HG03432 (cell line): ENCODE results near the gene OSBPL2.

Experiments used
- ATAC-seq: cut with Tn5 transposase; IDR thresholded peaks from one replicate; pipeline ENCODE4 v1.9.1; 2021; ENCODE audit warnings: mild to moderate bottlenecking, moderate library complexity; ENCODE audit not compliant: unreplicated experiment

OSBPL2 gene

DNA sequence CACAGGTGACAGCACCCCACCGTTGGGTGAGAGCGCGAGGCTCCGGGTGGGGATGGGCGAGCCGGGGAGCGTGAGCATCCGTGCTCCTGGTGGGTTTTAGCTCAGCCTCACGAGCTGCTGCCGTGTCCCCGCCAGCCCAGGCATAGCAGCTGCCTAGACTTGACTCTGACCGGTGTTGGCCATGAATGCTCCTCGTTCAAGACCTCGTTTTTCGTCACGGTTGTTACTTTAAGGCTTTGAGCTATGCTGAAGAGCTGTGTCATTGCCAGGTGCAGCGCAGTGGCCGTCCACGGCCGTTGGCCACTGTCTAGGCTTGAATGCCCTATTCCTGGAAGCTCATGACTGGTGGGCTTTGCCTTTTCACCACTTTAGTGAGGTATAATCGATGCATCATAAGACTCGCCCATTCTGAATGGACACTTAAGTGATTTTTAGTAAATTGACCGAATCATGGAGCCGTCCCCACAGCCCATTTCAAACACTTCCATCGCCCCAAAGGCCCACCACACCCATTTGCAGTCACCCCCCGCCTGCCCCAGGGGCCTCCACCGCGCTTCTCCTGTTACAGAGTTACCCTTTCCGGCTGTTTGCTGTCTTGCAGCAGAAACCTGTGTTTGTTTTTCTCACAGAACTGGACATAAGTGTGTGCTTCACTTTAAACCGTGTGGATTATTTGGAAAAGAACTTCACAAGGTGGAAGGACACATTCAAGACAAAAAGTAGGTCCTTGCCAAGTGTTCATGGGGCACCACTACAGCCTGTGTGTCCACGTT lies 43.0 kb downstream of the OSBPL2 start:
- ATAC-seq, result no peak

DNA sequence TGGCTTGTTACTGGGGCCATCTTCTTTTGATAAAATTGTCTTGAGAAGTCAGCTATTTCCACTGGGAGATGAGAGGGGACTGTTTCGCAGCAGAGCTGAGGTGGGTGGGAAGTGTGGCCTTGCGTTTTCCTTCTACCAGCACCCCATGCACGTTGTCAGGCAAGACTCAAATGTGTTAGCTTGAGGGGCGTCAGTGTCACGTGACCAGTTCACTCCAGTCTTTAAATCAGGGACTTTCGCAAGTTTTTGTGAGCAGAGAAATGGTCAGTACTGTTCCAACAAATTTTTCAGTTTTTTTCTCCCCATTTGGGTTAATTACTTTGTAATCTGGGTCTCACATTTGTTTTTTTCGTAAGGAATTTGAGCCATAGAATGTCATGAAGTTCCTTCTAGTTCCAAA lies 43.8 kb downstream of the OSBPL2 start:
- no peak for ATAC-seq

DNA sequence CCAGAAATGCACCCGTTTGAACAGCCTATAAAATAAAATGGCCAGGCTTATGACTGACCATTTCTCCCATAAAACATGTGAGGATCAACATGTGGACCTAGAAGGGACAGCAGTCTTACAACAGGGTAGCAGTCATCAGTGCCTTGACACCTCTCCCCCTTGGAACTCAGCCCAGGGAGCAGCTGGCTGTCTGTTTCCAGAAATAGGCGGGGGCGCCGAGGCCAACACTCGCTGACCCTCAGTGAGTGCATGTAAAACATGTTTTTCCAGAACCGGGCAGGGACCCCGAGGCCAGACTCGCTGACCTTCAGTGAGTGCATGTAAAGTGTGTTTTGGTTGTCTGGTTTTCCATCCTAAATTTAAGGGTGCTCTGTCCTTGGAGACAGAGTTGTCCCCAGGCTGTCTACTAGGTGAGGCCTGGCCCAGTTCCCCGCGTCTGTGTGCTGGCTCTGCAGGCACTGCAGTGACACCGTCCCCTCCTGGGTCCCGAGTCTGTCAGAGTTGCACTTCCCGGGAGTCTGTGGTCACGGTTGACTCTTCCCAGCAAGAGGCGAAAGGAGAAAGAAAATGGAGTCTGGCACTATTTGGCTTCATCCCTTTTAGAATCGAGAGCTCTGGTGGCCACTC lies 44.7 kb downstream of the OSBPL2 start:
- no peak for ATAC-seq

DNA sequence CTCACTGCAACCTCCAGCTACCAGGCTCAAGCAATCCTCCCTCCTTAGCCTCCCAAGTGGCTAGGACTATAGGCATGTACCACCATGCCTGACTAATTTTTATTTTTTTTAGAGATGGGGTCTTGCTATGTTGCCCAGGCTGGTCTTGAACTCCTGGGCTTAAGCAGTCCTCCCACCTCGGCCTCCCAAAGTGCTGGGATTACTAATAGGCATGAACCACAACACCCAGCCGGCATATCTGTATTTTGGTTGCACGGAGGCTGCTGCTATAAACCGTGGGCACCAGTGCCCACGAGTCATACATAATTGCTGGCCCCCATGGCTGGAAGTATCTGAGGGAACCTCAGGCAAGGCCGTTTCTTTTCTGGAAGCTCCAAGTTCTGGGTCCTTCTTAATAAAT lies 46.1 kb downstream of the OSBPL2 start:
- no peak for ATAC-seq

DNA sequence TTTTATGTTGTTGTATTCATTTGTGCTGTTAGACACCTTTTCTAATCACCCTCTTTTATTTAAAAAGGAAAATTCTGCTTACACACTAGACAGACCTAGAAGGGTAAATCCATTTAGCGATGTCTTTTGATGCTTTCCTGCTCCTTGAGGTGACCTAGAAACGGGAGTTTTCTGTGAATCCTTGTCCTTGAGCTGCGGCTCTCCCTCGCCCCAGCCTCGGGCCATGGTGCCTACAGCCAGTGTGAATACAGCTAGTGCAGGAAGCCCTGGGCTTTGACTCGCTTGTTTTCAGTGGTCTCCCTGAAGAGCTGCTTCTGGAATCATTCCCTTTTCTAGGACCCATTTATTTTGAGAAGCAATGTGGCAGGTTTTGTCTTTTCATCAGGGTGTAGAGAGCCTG lies 46.8 kb downstream of the OSBPL2 start:
- ATAC-seq, result no peak

DNA sequence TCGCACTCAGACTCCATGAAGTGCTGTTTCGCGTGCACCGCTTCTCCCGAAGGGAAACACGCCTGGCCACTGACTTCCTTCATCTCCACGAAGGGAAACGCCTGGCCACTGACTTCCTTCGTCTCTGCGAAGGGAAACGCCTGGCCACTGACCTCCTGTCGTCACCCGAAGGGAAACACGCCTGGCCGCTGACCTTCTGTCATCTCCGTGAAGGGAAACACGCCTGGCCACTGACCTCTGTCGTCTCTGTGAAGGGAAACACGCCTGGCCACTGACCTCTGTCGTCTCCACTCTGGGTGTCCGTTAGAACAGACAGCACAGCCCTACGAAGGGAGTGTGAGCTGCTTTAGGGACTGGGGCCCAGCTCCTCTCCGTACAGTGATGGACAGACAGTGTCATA lies 47.4 kb downstream of the OSBPL2 start:
- no peak for ATAC-seq

DNA sequence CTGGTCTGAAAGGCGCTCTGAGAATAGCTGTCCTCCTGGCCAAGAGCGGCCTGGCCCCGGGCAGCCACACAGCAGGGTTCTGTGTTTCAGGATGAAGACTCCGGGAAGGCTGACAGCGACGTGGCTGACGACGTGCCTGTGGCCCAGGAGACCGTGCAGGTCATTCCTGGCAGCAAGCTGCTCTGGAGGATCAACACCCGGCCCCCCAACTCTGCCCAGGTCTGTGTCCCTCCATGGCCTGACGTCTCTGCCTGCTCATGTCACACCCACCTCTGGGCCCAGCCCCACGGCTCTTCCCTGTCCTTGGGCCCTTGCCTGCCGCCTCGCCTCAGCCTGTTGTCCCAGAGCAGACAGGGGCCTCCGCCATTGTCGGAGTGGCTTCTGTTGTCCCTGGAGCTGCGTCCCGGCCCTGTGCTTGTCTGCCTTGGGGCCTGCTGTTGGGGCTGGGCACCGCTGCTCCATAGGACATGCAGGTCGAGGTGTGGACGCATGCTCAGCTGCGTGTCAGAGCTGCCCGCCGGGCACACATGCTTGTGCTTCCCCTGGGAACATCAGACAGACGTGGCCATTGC lies 48.3 kb downstream of the OSBPL2 start:
- ATAC-seq, result no peak

DNA sequence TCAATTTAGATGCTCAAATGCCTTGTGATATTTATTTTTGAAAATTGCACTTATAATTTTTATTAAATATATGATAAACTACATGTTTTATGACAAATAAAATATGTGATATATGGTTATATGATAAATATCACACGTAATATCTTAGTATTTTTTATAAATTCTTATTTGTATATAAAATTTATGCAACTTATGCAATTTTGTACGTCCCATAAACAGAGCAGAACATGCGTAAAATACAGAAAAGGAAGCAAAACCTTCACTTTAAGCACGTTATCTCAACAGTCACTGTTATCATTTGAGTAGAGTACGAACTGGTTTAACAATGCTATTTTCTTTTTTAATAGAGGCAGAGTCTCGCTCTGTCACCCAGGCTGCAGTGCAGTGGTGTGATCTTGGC lies 48.8 kb downstream of the OSBPL2 start:
- no peak for ATAC-seq

DNA sequence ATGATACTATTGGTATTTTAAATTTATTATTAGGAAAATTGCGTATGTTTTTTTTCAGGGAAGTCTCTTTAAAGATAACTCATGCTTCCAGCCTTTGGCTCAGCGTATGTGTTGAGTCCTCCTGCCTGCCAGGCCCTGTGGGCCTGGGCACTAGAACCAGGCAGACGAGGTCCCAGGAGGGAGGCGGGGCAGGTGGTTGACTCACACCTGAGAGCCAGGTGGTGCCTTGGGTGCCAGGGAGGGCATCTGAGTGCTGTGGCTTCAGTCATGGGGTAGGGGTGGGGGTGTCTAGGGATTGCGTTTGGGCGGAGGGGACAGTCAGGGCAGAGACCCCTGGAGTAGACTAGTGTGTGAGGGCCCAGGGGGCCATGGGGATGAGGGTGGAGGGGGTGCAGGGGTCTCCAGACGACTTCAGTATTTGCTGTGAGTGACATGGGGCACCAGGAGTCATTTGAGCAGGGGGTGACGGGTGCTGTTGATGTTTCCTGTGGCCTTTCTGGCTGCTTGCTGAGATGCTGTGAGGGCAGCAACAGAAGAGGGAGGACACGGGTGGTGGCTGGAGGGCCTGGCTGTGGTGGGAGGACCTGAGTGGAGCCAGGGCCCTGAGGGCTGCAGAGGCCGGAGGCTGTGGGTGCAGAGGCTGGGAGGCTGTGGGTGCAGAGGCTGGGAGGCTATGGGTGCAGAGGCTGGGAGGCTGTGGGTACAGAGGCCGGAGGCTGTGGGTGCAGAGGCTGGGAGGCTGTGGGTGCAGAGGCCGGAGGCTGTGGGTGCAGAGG lies 49.6 kb downstream of the OSBPL2 start:
- no peak for ATAC-seq

DNA sequence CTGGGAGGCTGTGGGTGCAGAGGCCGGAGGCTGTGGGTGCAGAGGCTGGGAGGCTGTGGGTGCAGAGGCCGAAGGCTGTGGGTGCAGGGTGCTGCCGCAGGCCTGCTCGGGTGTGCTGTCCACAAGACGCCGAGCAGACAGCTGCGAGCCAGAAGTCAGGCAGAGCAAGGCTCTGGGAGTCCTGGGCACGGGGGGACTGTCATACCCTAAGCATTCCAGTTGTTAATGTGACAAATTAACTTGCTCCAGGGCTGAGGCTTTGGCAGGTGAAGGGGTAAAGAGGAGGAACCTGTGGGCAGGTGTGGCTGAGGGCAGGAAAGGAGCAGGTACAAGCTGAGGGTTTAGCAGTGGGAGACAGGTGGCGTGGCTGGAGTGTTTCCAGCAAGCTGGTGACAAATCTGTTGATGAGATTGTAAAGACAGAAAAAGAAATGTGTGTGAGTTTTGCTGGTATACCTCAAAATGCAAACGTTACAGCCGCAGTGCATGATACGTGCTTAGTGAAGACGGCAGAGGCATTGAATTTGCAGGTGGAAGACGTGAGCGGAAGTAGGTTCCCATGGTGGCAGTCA lies 50.3 kb downstream of the OSBPL2 start:
- no peak for ATAC-seq

DNA sequence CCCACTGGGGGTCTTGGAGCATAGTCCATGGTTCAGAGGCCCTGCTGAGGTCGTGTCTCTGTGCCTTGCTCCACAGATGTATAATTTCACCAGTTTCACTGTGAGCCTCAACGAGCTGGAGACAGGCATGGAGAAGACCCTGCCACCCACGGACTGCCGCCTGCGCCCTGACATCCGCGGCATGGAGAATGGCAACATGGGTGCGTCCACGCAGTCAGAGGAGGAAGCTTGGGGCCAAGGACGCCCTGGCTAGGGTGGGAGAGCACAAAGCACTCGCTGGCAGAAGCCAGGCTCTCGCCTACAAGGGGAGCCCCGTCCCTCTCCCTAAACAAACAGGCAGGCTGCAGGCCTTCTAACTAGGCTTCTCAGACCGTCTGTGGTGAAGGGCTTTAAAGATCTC lies 50.8 kb downstream of the OSBPL2 start:
- no peak for ATAC-seq

DNA sequence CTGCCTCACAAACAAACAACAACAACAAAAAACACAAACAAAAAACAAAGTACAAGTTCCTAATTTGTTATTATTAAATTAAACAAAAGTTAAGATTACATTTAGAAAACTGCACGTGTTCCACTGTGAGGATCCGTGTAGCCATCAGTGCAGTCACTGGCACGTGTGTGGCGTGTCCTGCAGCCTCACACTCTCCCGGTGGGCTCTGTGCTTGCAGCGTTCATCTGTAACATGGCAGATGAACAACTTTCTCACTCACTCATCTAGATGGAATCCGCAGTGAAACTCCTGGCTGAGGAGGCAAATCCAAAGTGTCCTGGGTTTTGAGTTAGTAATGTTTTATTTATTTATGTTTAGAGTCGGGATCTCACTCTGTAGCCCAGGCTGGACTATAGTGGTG lies 51.6 kb downstream of the OSBPL2 start:
- no peak for ATAC-seq

DNA sequence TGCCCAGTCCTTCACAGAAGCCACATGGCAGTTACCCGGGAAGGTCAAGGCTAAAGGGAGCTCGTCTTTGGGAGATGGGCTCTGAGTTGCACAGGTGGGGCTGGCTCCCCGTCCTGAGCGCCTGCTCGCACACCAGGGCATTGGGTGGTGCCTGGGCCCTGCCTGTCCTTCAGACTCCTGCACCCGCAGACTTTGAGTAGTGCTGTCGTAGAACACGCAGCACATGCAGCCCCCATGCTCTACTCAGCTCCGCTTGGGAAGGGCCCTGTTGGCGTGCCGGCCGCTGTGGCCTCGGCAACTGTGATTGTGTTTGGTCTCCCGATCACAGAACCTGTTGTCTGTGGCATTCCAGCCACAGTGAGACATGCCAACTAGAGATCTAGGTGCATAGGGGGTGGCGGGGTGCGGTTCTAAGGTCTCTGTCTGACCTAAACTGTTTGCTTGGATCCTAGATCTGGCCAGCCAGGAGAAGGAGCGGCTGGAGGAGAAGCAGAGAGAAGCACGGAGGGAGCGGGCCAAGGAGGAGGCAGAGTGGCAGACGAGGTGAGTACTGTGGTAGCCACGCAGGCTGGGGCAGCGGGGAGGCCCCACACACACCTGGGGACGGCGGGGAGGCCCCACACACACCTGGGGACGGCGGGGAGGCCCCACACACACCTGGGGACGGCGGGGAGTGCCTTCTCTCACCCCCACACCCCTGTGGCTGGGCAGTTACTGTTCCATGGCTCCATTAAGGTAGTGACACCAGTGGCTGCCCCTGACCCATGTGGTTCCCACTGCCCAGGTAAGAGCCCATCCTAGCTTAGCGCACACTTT lies 53.1 kb downstream of the OSBPL2 start:
- no peak for ATAC-seq

DNA sequence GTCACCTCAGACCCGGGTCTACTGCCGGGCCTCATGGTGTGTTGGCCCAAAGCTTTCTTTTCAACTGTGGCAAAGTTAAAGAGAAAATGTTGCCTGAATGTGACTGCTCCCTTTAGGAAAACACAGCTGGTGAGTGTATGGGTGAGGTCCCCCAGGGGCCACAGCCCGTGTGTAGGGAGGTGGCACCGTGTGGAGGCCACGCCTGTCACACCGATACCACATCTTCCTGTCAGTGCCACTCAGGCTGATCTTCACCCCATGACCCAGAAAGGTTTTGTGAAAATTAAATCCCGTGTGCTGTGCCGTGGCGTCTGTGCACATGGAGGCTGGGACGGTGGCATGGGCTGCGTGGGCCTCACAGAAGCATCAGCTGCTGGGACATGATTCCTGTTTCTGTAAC lies 53.8 kb downstream of the OSBPL2 start:
- no peak for ATAC-seq

DNA sequence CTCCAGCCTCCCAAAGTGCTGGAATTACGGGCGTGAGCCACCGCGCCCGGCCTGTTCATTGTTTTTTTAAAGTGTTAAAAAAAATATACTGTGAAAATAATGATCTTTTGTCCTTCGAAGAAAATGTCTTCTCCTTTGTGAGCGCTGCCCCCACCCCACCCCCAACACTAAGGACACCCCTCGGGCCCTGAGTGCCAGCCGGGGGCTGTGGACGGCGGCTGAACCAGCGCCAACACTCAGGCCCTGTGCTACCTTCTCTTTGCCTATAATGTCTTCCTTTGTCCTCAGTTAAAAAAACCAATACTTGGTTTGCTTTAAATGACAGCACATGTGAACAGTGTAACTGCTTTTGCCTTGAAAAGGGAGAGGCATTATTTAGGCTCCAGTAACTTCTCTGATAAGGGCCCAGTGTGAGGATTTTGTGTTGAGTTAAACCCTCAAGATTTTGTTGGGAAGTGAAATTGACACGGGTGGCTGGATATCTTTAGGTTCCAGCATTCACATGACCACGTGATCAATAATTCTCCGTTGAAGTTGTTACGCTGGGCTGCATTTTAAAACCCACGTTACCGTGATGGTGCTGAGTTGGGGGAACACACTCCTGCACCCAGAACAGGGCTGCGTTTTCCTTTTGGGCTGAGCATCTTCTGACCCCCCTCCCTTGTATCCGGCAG lies 54.9 kb downstream of the OSBPL2 start:
- no peak for ATAC-seq

DNA sequence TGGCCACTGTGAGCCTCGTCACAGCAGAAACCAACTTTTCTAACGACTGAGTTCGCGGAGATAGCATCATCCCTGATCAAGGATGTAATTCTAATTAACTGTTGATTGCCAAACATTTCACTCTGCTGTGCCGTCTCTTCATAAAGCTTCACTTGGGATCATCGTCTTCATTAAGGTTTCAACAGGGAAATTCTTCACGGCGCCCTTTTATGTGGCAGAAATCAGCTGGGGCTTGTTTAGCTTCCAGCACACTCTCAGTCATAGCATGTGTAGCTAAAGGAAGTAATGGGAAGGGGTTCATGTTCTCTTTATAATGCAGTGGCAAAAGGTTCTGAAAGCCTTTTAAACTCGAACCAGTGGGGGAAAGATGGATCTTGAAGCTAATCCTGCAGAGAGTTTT lies 55.6 kb downstream of the OSBPL2 start:
- no peak for ATAC-seq

DNA sequence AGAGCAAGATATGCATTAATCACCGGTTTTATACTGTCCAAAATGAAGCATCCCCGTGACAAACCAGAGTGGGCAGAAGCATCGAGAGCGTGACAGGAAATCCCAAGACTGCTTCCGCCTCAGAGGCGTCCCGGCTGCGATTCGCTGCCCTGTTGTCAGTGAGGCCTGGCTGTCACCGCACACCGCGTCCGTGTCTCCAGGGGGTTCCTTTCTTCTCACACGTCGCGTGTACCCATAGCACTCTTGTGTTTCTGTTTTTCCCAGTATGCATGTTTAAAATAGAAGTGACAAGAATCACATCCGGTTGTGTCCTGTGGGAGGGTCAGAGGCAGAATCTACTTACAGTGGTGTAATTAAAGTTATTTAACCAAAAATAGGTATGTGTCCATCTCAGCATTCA lies 56.2 kb downstream of the OSBPL2 start:
- ATAC-seq, result no peak

DNA sequence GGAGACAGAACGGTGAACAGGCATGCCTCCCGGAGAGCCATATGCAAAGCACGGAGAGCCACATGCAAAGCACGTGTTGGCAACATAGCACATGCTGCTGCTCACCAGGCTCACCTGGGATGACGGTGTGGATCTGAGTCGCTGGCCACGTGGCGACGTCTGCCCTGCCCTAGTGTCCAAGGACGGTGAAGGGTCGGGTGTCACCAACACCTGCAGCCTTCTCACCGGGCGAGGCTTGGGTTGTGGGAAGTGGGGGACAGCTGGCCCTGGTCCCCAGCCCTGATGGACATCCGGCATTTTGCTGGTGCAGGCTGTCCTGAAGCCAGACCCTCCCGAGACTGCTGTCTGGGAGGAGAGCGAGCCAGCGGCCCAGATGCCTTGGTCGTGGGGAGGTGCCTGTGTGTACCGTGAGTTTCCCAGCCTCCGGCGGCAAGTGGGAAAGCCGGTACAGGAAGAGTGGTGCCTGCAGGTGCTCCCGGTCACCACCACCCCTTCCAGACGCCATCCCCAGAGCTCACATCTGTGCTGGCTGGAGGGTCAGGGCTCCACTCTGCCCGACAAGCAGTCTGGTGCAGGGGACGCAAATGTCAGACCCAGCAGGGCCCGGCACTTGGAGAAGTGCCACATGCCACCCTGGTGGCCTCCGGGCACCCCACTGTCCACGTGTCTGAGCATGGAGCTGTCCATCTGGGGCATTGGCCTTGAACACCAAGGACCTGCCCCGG lies 58.6 kb downstream of the OSBPL2 start:
- ATAC-seq, result no peak
